Testis (tissue), 3 donors: Measurements from ENCODE around the gene S1PR4. TPM values are rescaled to one million over a fixed set of nuclear protein-coding genes. Genes with fewer than 3 reads are reported as not detected.
"Not testable (repeated sequence)": the region's sequence is repeated elsewhere in the genome, so short reads cannot be mapped to it uniquely, and the experiment has no call there.

ENCODE experiments used
- DNase-seq: peaks from one replicate; pipeline ENCODE4 v3.0.0-alpha.2; 2019
- H3K27ac ChIP-seq, 2 donors: fragments of 200-600 bp; sonication (generic); one replicate each; pipeline ENCODE4 v1.5.1; 2019
- H3K27me3 ChIP-seq: fragments of 200-600 bp; sonication (generic); one replicate; pipeline ENCODE4 v1.5.1; 2019
- H3K36me3 ChIP-seq: fragments of 200-600 bp; sonication (generic); one replicate; pipeline ENCODE4 v1.5.1; 2017; ENCODE audit warnings: low read depth; ENCODE audit errors: missing control alignments
- H3K4me1 ChIP-seq: fragments of 200-600 bp; sonication (generic); one replicate; pipeline ENCODE4 v1.5.1; 2019
- H3K4me3 ChIP-seq, 2 donors: fragments of 200-600 bp; sonication (generic); one replicate each; pipeline ENCODE4 v1.5.1; 2017 to 2019
- H3K9me3 ChIP-seq: fragments of 200-600 bp; sonication (generic); one replicate; pipeline ENCODE4 v1.5.1; 2017
- CTCF ChIP-seq, 3 experiments: fragments of 450-650 bp in 2 of 3; fragments of 200-600 bp in 1 of 3; sonication (generic) in 1 of 3; IDR thresholded peaks; one replicate each; pipeline ENCODE4 v1.5.1; 2016 to 2019; ENCODE audit warnings: antibody characterized with exemption in 3 of 3, mild to moderate bottlenecking in 2 of 3, moderate library complexity in 1 of 3
- POLR2A ChIP-seq: fragments of 450-650 bp; IDR thresholded peaks from one replicate; pipeline ENCODE4 v1.6.1; 2017; ENCODE audit warnings: antibody characterized with exemption, mild to moderate bottlenecking, moderate library complexity
- WGBS, 2 donors: methylation state at CpG; one replicate each; pipeline ENCODE4 v1.1.5; 2018; 5-methylcytosine and 5-hydroxymethylcytosine counted together
- intact Hi-C: fragments of 100-400 bp; cut with DNase I; formaldehyde crosslinking; loops from one replicate; pipeline ENCODE4 v1.15.1; 2023; ENCODE audit warnings: low total_unique reads
- polyA plus RNA-seq: library from polyadenylated mRNA; stranded (reverse); fragments of 350-450 nt; fragmentation: Illumina TruSeq; extraction: RNeasy Lipid Tissue Mini Kit (QIAGEN cat#74804); gene quantifications from one replicate; pipeline ENCODE4 v1.2.3, GENCODE V29; 2014; ENCODE audit warnings: low read depth, low replicate concordance; ENCODE audit not compliant: insufficient read depth
- total RNA-seq, 2 donors: library from RNA; depleted of rRNA; stranded (reverse); fragments of >200 nt; gene quantifications; one replicate each; pipeline ENCODE4 v1.2.3, GENCODE V29; 2016

The S1PR4 gene
- total and polyA plus RNA-seq, 3 donors from 2014 or later: 0.39 to 0.81 (median 0.61) TPM

GRCh38 chr19:3167533-3168272 is 10.9 kb upstream of the S1PR4 start:
- no peak for DNase-seq
- H3K36me3 ChIP-seq: no peaks in the 10 kb centered on the region
- H3K27ac ChIP-seq: no peak overlapping the region
- no peak overlapping the region for H3K4me3 ChIP-seq
- WGBS, 2 donors: 72 to 77% methylated on average over 12 to 13 of the region's 13 CpGs
- no peaks in the 10 kb centered on the region for H3K27me3 ChIP-seq
- H3K9me3 ChIP-seq: no peaks in the 10 kb centered on the region
- peaks cover 4% of the 10 kb centered on the region for H3K4me1 ChIP-seq
- no peak for TF ChIP-seq CTCF (IDR thresholded peaks at IDR 0.05)
- no peak for TF ChIP-seq POLR2A
- intact Hi-C loops: loop anchor here (10.0 kb wide), 1 partner anchor 93 kb away; no protein-coding TSS in a partner anchor

GRCh38 chr19:3171894-3172672 is 6.5 kb upstream of the S1PR4 start:
- H3K36me3 ChIP-seq: no peaks in the 10 kb centered on the region
- 92 to 94% methylated on average over 8 to 15 of the region's 15 CpGs for WGBS, 2 donors
- TF ChIP-seq CTCF (IDR thresholded peaks at IDR 0.05) (no peak), POLR2A (no peak)
- no peaks in the 10 kb centered on the region for H3K9me3 ChIP-seq
- H3K27ac ChIP-seq: no peak overlapping the region
- no peak overlapping the region for H3K4me3 ChIP-seq
- intact Hi-C loops: no loop called here
- H3K4me1 ChIP-seq: no peaks in the 10 kb centered on the region
- no peak for DNase-seq
- H3K27me3 ChIP-seq: no peaks in the 10 kb centered on the region

GRCh38 chr19:3172673-3173000 is 5.9 kb upstream of the S1PR4 start:
- WGBS, 2 donors: 72 to 92% methylated on average over 4 to 6 of the region's 6 CpGs

GRCh38 chr19:3175781-3176714 is 2.5 kb upstream of the S1PR4 start:
- 63 to 67% methylated on average over 17 of the region's 17 CpGs for WGBS, 2 donors
- intact Hi-C loops: no loop called here

More at GRCh38 chr19:3172673-3173000, 5.9 kb upstream of the S1PR4 start:
- H3K27me3 ChIP-seq, intact Hi-C loops, H3K4me1 ChIP-seq, H3K36me3 ChIP-seq, DNase-seq, H3K27ac ChIP-seq, H3K4me3 ChIP-seq, H3K9me3 ChIP-seq: not testable (repeated sequence)

More at GRCh38 chr19:3175781-3176714, 2.5 kb upstream of the S1PR4 start:
- no peaks in the 10 kb centered on the region for H3K9me3 ChIP-seq
- TF ChIP-seq CTCF (IDR thresholded peaks at IDR 0.05) (no peak), POLR2A (no peak)
- no peak overlapping the region for H3K27ac ChIP-seq
- H3K4me3 ChIP-seq: no peak overlapping the region
- no peaks in the 10 kb centered on the region for H3K27me3 ChIP-seq
- peak; percentile 64 for DNase-seq
- H3K4me1 ChIP-seq: no peaks in the 10 kb centered on the region
- H3K36me3 ChIP-seq: no peaks in the 10 kb centered on the region
